Spleen (tissue), 7 donors: ENCODE data around the gene PPP6R3.

Experiments used
- CTCF ChIP-seq, 11 experiments: fragments of 200-600 bp in 7 of 11; fragments of 450-650 bp in 4 of 11; sonication (generic) in 4 of 11; IDR thresholded peaks in 8 of 11; conservative IDR thresholded peaks in 3 of 11; 1 replicate in 7 of 11; 2 replicates in 4 of 11; pipeline versions ENCODE4 v1.4.0 to v1.8.0; 2016 to 2021; ENCODE audit warnings: antibody characterized with exemption in 11 of 11, inconsistent platforms in 4 of 11, mild to moderate bottlenecking in 1 of 11
- POLR2A ChIP-seq, 3 donors: fragments of 450-650 bp; IDR thresholded peaks; one replicate each; pipeline ENCODE4 v1.5.1; 2017; ENCODE audit warnings: antibody characterized with exemption in 3 of 3, mild to moderate bottlenecking in 1 of 3
- POLR2AphosphoS5 ChIP-seq, 3 donors: sonication (generic); formaldehyde crosslinking; IDR thresholded peaks; one replicate each; pipeline ENCODE4 v1.5.1; 2017; ENCODE audit warnings: antibody characterized with exemption in 3 of 3
- donor health status: DM: no; HTN: no; CAD: no; lungs with moderate emphysema.
- donor health status: DM: no; HTN: no; CAD: no.
- donor health status: DM: no; HTN: no; CAD: no.

- TF ChIP-seq POLR2A (IDR thresholded peaks at IDR 0.05), result no peak
- TF ChIP-seq CTCF (IDR thresholded peaks at IDR 0.05 in 8 of 11, conservative IDR thresholded peaks at IDR 0.05 in 3 of 11), result no peak
- TF ChIP-seq POLR2AphosphoS5 (IDR thresholded peaks at IDR 0.05), result no peak
Observed at GRCh38 chr11:68569357-68569756, 108.8 kb downstream of the PPP6R3 start.
